ENCODE results near the gene EIF6. TPM values are rescaled to one million over a fixed set of nuclear protein-coding genes. Genes with fewer than 3 reads are reported as not detected.

The EIF6 gene
- total RNA-seq, 1 donor from 2014 or later = 232 TPM

DNA sequence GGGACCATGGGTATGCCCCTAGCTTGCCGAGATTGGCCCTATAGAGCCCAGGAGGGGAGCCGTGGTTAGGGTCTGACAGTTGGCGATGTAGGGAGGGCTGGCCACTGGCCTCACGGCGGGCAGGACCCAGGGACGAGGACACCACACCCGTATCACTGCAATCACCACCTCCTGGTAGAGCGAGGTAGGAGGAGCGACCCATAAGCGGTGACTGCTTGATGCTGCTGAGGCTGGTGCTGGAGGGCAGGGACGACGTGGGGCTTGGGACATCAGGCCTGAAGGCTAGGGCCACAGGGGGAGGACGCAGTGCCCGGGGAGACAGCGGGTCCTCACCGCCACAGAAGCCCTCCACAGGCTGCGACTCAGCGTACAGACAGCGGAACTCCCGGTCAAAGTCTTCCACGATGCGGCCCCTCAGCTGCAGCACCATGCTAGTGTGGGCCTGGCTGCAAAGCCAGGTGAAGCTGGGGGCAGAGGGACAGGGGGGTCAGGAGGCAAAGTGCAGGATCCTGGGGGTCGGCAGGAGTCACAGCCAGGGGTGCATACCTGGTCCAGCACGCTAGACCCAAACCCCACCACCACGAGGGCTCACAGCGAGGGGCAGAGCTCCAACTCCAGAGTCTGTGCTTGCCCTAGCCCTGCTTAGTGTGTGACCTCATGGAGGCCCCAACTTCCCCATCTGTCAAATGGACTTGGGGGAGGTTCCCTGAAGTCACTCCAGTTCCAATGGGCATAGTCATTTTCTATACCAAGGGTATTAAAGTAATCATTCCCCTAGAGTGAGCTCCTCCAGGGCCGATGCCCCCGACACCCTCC lies 3.1 kb upstream of the EIF6 start:
- peaks cover 15% of the 10 kb centered on the region for H3K36me3 Mint-ChIP-seq (ENCODE audit: low read depth)
- H3K4me3 Mint-ChIP-seq = no peak overlapping the region
- H3K27ac Mint-ChIP-seq = no peak overlapping the region
- H3K4me1 Mint-ChIP-seq (ENCODE audit: low read depth) = peaks cover 24% of the 10 kb centered on the region
- H3K27me3 Mint-ChIP-seq (ENCODE audit: insufficient read depth) = peaks cover 2% of the 10 kb centered on the region
- H3K9me3 Mint-ChIP-seq = no peaks in the 10 kb centered on the region
- intact Hi-C loops (cut with micrococcal nuclease) = no loop called here
- no peak for DNase-seq (ENCODE audit: low spot score)

DNA sequence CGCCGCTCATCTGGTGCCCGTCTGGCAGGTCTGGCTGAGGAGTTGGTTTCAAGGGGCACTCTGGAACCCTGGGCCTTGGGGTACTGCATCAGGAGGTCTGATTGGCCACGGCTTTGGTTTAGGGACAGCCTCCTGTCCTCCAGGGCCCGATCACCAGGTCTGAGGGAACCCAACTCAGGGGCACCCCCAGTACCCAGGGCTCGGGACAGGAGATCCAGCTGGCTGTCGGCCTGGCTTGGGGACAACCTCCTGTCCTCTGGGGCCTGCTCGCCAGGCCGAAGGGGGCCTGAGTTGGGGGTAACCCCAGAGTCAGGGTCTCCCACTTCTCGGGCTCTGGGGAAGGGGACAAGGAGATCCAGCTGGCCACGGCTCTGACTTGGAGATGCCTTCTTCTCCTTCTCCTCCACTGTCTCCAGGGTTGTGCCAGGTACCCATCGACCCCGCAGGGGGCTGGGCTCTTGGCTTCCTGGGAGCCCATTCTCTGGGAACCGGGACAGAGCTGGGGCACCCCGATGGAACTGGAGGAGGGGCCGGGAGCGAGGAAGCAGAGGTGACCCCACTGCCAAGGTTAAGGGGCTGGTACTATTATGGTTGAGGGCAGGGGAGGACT lies 2.4 kb upstream of the EIF6 start:
- Mint-ChIP-seq H3K36me3 (ENCODE audit: low read depth) (peaks cover 19% of the 10 kb centered on the region), H3K4me3 (no peak overlapping the region), H3K27ac (no peak overlapping the region), H3K4me1 (ENCODE audit: low read depth) (peaks cover 28% of the 10 kb centered on the region), H3K9me3 (no peaks in the 10 kb centered on the region), H3K27me3 (ENCODE audit: insufficient read depth) (peaks cover 2% of the 10 kb centered on the region)
- intact Hi-C loops (cut with micrococcal nuclease) = no loop called here
- DNase-seq (ENCODE audit: low spot score) = no peak

DNA sequence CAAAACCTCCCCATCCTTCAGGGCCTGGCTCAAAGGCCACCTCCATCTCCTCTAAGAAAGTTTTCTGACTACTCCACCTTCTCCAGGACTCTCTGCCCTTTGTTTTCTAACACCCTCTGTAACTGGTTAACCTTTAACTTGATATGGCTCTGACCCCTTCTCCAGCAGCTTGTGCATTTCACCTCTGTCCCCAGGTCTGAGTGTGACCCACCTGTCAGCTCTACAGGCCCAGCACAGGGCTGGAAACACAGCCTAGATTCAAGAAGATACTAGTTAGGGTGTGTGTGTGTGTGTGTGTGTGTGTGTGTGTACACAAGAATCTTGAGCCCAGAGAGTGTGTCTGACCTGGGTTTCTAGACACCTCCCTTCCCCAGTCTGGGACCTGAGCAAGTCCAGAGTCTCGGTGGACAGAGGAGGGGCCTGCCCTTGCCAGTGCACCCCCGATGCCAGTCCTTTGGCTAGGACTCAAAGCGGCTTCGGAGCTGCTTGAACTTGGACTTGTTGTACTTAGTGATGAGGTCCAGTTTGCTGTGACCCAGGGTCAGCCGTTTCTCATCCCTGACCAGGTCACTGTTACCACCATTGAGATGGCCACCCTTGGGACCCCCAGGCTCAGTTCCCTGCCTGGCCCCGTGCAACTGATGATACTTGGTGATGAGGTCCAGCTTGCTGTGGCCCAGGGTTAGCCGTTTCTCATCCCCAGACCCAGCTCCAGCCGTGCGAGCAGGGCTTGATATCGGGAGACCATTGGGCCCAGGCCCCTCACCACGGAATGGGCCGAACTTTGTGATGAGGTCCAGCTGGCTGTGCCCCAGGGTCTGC lies 1.7 kb upstream of the EIF6 start:
- Mint-ChIP-seq H3K4me3 (peak overlapping the region; percentile 93), H3K36me3 (ENCODE audit: low read depth) (peaks cover 19% of the 10 kb centered on the region), H3K27me3 (ENCODE audit: insufficient read depth) (peaks cover 2% of the 10 kb centered on the region), H3K27ac (peak overlapping the region; percentile 73), H3K4me1 (ENCODE audit: low read depth) (peaks cover 28% of the 10 kb centered on the region), H3K9me3 (no peaks in the 10 kb centered on the region)
- intact Hi-C loops (cut with micrococcal nuclease) = no loop called here
- DNase-seq (ENCODE audit: low spot score) = no peak

DNA sequence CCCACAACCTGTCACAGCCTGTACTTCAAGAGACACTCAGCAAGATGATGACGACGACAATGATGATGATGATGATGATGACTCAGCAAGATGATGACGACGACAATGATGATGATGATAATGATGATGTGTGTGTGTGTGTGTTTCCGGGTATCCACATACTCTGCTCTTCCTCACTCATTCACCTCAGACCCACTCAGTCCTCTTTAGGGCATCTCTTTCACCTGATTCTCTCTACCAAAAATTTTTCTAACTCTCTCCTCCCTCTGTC lies 1.2 kb upstream of the EIF6 start:
- peaks cover 2% of the 10 kb centered on the region for H3K27me3 Mint-ChIP-seq (ENCODE audit: insufficient read depth)
- peak overlapping the region; percentile 93 for H3K4me3 Mint-ChIP-seq
- intact Hi-C loops (cut with micrococcal nuclease) = loop anchor here (2.0 kb wide), 1 partner anchor 193 kb away; the partner anchor contains the start of gene TRPC4AP
- H3K4me1 Mint-ChIP-seq (ENCODE audit: low read depth) = peaks cover 28% of the 10 kb centered on the region
- peak overlapping the region; percentile 73 for H3K27ac Mint-ChIP-seq
- no peak for DNase-seq (ENCODE audit: low spot score)
- peaks cover 19% of the 10 kb centered on the region for H3K36me3 Mint-ChIP-seq (ENCODE audit: low read depth)
- no peaks in the 10 kb centered on the region for H3K9me3 Mint-ChIP-seq

DNA sequence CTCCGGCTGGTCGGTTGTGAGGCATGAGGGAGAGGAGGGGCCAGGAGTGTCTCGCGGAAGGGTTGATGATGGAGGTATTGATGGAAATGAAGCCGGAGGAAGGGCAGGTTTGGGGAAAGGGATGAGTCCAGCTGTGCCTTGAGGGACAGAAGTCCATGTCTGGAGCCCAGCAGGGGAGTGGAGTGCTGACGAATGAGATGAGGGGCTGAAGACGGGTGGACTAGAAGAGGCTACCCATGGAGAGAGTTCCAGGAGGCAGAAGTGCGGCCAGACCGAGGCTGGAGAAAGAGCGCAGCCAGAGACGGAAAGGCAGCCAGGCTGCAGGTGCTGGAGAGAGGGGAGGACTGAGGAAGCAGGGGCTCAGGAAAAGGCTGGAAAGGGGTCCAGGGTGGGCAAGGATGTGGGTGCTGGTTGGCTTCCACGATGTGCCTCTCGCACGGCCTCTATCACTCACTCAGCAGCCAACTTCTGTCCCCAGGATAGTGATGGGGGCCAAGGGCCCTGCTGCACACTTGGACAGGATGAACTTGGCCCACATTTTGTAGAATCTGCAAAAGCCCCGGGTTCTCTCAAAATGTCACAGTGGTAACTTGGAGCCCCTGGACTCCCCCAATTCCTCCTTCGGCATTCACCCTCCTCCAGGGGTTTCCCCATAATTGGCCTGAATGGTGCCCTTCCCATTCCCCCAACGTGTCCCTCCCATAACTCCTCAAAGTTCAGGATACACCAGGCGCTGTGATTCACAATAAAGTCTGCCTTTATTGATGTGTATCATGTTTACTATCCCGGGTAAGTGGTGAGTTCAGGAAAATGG lies 627 bp upstream of the EIF6 start:
- peaks cover 2% of the 10 kb centered on the region for H3K27me3 Mint-ChIP-seq (ENCODE audit: insufficient read depth)
- peaks cover 22% of the 10 kb centered on the region for H3K36me3 Mint-ChIP-seq (ENCODE audit: low read depth)
- peak overlapping the region; percentile 95 for H3K27ac Mint-ChIP-seq
- intact Hi-C loops (cut with micrococcal nuclease) = loop anchor here (1.0 to 5.0 kb wide), 4 partner anchors 192 to 667 kb away; partner anchors contain the start of genes ERGIC3, SCAND1 and TRPC4AP
- H3K9me3 Mint-ChIP-seq = no peaks in the 10 kb centered on the region
- peak overlapping the region; percentile 93 for H3K4me3 Mint-ChIP-seq
- peaks cover 28% of the 10 kb centered on the region for H3K4me1 Mint-ChIP-seq (ENCODE audit: low read depth)
- no peak for DNase-seq (ENCODE audit: low spot score)

DNA sequence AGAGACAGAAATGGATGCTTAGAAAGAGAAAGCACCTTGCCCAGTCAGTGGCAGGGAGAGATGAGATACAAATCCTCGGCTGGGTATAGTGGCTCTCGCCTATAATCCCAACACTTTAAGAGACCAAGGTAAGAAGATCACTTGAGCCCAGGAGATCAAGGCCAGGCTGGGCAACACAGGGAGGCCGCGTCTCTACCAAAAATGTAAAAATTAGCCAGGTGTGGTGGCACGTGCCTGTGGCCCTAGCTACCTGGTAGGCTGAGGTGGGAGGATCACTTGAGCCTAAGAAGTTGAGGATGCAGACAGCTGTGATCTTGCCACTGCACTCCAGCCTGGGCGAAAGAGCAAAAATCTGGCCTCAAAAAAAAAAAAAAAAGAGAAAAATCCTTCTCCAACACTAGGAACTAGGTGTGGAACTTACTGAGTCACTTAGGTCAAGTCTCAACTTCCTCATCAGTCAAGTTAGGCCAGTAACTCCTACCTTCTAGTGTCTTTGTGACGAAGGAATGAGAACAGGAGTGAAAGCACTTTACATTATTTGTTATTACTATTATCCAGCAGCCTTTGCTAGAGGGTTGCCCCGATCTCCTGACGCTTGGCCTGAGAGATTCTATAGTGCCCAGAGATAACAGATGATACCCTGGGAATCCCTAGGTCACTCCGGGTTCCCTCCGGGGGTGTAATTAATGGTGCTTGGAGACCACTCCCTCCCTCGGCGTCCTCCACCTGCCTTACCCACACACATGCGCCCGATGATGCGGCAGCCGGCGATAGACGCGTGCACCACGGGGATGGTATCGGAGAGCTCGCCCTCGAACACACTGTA lies 918 bp downstream of the EIF6 start:
- H3K9me3 Mint-ChIP-seq = no peaks in the 10 kb centered on the region
- H3K27me3 Mint-ChIP-seq (ENCODE audit: insufficient read depth) = peaks cover 2% of the 10 kb centered on the region
- no peak for DNase-seq (ENCODE audit: low spot score)
- peak overlapping the region; percentile 82 for H3K27ac Mint-ChIP-seq
- H3K36me3 Mint-ChIP-seq (ENCODE audit: low read depth) = peaks cover 34% of the 10 kb centered on the region
- intact Hi-C loops (cut with micrococcal nuclease) = loop anchor here (1.0 to 5.0 kb wide), 5 partner anchors 136 to 669 kb away; partner anchors contain the start of genes EDEM2, ERGIC3, SCAND1 and TRPC4AP
- peaks cover 31% of the 10 kb centered on the region for H3K4me1 Mint-ChIP-seq (ENCODE audit: low read depth)
- peak overlapping the region; percentile 93 for H3K4me3 Mint-ChIP-seq

DNA sequence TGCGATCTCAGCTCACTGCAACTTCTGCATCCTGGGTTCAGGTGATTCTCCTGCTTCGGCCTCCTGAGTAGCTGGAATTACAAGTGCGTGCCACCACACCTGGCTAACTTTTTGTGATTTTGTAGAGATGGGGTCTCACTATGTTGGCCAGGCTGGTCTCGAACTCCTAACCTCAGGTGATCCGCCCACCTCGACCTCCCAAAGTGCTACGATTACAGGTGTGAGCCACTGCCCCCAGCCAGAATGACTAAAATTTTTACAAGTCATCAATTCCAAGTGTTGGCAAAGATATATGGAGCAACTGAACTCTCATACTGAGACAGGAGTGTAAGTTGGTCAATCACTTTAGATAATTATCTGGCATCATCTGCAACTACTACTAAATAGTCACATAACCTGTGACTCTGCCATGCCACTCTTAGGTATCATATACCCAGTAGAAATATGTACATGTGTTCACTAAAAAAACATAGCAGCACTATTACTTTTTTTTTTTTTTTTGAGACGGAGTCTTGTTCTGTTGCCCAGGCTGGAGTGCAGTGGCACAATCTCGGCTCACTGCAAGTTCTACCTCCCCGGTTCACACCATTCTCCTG lies 3.0 kb downstream of the EIF6 start:
- Mint-ChIP-seq H3K36me3 (ENCODE audit: low read depth) (peaks cover 40% of the 10 kb centered on the region), H3K27me3 (ENCODE audit: insufficient read depth) (no peaks in the 10 kb centered on the region), H3K27ac (no peak overlapping the region), H3K9me3 (no peaks in the 10 kb centered on the region), H3K4me3 (no peak overlapping the region), H3K4me1 (ENCODE audit: low read depth) (peaks cover 42% of the 10 kb centered on the region)
- intact Hi-C loops (cut with micrococcal nuclease) = loop anchor here (5.0 kb wide), 2 partner anchors 261 to 671 kb away; partner anchors contain the start of genes ERGIC3 and SCAND1
- no peak for DNase-seq (ENCODE audit: low spot score)

DNA sequence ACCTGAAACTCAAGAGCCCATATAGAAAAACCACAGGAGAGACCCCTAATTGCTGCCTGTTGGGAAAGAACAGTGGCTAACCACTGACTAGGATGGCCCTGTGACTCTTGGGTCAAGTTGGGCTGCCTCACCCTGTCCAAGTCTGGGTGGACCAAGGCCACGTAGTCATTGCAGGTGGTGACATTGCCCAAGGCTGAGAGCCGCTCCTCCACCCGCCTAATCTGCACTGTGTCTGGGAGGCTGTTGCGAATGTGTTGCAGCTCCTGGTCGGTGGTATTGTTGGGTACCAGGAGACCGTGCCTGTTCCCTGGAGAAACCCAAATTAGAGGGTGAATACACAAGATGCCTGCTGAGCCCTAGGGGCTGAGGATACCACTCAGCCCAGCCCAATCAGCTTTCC lies 4.0 kb downstream of the EIF6 start:
- no peak for DNase-seq (ENCODE audit: low spot score)
- intact Hi-C loops (cut with micrococcal nuclease) = loop anchor here (5.0 kb wide), 2 partner anchors 262 to 672 kb away; partner anchors contain the start of genes ERGIC3 and SCAND1
- Mint-ChIP-seq H3K27me3 (ENCODE audit: insufficient read depth) (no peaks in the 10 kb centered on the region), H3K4me1 (ENCODE audit: low read depth) (peaks cover 34% of the 10 kb centered on the region), H3K36me3 (ENCODE audit: low read depth) (peaks cover 45% of the 10 kb centered on the region), H3K9me3 (no peaks in the 10 kb centered on the region), H3K27ac (no peak overlapping the region), H3K4me3 (no peak overlapping the region)

DNA sequence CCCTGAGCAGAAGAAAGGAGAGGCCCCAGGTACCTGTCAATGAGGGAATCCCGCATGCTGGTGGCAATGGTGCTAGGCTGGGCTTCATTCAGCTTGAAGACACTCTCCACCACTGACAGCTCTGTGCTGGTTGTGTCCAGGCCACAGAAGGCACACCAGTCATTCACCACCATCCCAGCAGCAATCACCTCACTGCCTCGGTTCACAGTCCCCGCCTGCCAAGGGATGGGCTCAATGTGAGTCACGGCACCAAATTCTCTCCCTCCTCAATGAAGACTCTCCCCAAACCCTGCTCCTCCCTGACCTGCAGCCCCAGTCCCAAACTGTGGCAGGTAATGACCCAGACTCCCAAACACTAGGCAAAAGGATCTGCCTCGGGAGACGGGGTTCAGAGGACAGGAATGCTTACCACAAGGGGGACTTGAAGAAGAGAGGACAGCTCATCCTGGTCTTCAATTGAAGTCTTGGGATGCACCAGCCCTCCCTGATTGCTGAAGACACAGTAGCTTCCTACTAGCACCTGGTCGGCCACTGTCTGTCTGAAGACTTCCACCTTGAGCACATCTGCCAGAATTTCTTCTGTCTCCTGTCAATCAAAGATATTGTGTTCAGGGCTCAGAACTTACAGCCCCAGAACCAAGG lies 4.9 kb downstream of the EIF6 start:
- intact Hi-C loops (cut with micrococcal nuclease) = loop anchor here (5.0 to 10.0 kb wide), 5 partner anchors 263 to 673 kb away; partner anchors contain the start of genes ERGIC3, GGT7, GSS and MYH7B
- peaks cover 29% of the 10 kb centered on the region for H3K4me1 Mint-ChIP-seq (ENCODE audit: low read depth)
- peak overlapping the region; percentile 62 for H3K27ac Mint-ChIP-seq
- peaks cover 40% of the 10 kb centered on the region for H3K36me3 Mint-ChIP-seq (ENCODE audit: low read depth)
- no peak overlapping the region for H3K4me3 Mint-ChIP-seq
- H3K9me3 Mint-ChIP-seq = no peaks in the 10 kb centered on the region
- H3K27me3 Mint-ChIP-seq (ENCODE audit: insufficient read depth) = no peaks in the 10 kb centered on the region
- no peak for DNase-seq (ENCODE audit: low spot score)

DNA sequence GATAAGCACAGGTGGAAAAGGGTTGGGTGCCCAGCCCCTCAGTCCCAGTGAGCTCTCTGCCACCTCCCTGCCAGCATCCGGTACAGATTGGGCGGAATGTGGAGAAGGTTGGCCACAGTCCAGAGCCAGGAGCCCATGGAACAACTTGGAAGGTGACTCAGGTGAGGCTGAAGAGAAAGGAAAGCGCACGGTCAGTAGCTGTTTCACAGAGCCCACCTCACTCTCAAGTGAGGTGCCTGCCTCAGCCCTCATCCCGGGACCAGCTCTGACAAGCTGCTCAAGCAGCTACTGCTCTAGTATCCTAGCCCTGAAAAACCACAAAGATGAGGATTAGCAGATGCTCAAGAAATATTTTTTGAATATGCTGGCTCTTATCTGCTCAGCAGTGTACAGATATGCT lies 5.5 kb downstream of the EIF6 start:
- peaks cover 28% of the 10 kb centered on the region for H3K4me1 Mint-ChIP-seq (ENCODE audit: low read depth)
- no peaks in the 10 kb centered on the region for H3K9me3 Mint-ChIP-seq
- H3K27ac Mint-ChIP-seq = peak overlapping the region; percentile 62
- H3K27me3 Mint-ChIP-seq (ENCODE audit: insufficient read depth) = no peaks in the 10 kb centered on the region
- no peak for DNase-seq (ENCODE audit: low spot score)
- intact Hi-C loops (cut with micrococcal nuclease) = loop anchor here (5.0 to 10.0 kb wide), 3 partner anchors 324 to 574 kb away; partner anchors contain the start of genes GGT7, GSS, MYH7B and TP53INP2
- H3K4me3 Mint-ChIP-seq = peak overlapping the region; percentile 79
- peaks cover 39% of the 10 kb centered on the region for H3K36me3 Mint-ChIP-seq (ENCODE audit: low read depth)
